ENCODE measurements around the gene CDKL1.

Gene CDKL1

GRCh38 chr14:50417853-50418252 lies 21.2 kb upstream of the CDKL1 start (continued):
- TF ChIP-seq ZNF239 (tag by site-specific recombination; IDR thresholded peaks at IDR 0.05) (no peak), YY2 (tag by site-specific recombination; IDR thresholded peaks at IDR 0.05) (no peak), ZNF518A (tag by site-specific recombination; conservative IDR thresholded peaks at IDR 0.05; ENCODE audit: low read depth) (no peak)

DNA sequence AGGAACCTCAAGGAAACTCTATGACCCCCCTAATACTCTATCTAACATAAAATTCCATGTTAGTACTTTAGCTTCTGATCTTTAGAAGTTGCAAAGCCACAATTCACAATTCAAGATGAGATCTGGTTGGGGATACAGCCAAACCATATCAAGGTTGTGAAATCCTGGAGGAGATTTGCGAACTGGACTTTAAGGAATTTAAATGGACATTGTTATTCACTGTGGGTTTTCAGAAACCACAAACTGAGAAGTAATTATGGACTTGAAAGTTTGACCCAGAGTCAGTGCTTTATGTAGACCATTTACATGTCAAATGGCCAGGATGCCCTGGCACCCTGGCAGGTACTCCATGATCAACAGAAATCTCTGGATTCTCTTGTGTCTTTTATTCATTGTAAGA lies 14.2 kb upstream of the CDKL1 start:
- no peak overlapping the region for H3K27ac ChIP-seq (ENCODE audit: extremely low read depth, low read depth, low read length)
- no peaks in the 10 kb centered on the region for H3K9me3 ChIP-seq (ENCODE audit: control insufficient read depth, insufficient read depth, low read depth, low read length)
- no peak overlapping the region for H3K4me3 ChIP-seq (ENCODE audit: low read depth, low read length)
- TF ChIP-seq HIC1 (tag by site-specific recombination; IDR thresholded peaks at IDR 0.05) (no peak), IKZF3 (tag by site-specific recombination; IDR thresholded peaks at IDR 0.05) (no peak), ZSCAN4 (tag by site-specific recombination; IDR thresholded peaks at IDR 0.05) (no peak), HOXC10 (CRISPR knock-in tag; IDR thresholded peaks at IDR 0.05) (no peak), KLF7 (tag by site-specific recombination; IDR thresholded peaks at IDR 0.05; ENCODE audit: borderline replicate concordance) (no peak), GFI1B (tag by site-specific recombination; IDR thresholded peaks at IDR 0.05) (no peak), PRDM4 (tag by site-specific recombination; IDR thresholded peaks at IDR 0.05) (no peak), ZBTB21 (tag by site-specific recombination; IDR thresholded peaks at IDR 0.05) (no peak), ZBTB20 (tag by site-specific recombination; IDR thresholded peaks at IDR 0.05) (no peak), KLF8 (tag by site-specific recombination; IDR thresholded peaks at IDR 0.05) (no peak), ZNF169 (tag by site-specific recombination; IDR thresholded peaks at IDR 0.05) (no peak), YY1 (tag by site-specific recombination; IDR thresholded peaks at IDR 0.05) (no peak), ZNF2 (tag by site-specific recombination; IDR thresholded peaks at IDR 0.05) (no peak), SP7 (tag by site-specific recombination; IDR thresholded peaks at IDR 0.05) (no peak)
- TF ChIP-seq, protein P1, sequence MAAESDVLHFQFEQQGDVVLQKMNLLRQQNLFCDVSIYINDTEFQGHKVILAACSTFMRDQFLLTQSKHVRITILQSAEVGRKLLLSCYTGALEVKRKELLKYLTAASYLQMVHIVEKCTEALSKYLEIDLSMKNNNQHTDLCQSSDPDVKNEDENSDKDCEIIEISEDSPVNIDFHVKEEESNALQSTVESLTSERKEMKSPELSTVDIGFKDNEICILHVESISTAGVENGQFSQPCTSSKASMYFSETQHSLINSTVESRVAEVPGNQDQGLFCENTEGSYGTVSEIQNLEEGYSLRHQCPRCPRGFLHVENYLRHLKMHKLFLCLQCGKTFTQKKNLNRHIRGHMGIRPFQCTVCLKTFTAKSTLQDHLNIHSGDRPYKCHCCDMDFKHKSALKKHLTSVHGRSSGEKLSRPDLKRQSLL (tag by site-specific recombination; IDR thresholded peaks at IDR 0.05), result no peak
- TF ChIP-seq, protein P2, sequence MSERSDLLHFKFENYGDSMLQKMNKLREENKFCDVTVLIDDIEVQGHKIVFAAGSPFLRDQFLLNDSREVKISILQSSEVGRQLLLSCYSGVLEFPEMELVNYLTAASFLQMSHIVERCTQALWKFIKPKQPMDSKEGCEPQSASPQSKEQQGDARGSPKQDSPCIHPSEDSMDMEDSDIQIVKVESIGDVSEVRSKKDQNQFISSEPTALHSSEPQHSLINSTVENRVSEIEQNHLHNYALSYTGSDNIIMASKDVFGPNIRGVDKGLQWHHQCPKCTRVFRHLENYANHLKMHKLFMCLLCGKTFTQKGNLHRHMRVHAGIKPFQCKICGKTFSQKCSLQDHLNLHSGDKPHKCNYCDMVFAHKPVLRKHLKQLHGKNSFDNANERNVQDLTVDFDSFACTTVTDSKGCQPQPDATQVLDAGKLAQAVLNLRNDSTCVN (tag by site-specific recombination; optimal IDR thresholded peaks at IDR 0.05), result no peak
- no peaks in the 10 kb centered on the region; a peak in 1 of 3 replicates for H3K36me3 ChIP-seq (ENCODE audit: control insufficient read depth in 2 of 2, insufficient read depth in 1 of 2, low read length in 2 of 2)
- ChIA-PET POLR2A (no interaction called here), CTCF (no interaction called here)
- no peaks in the 10 kb centered on the region for H3K4me1 ChIP-seq (ENCODE audit: control insufficient read depth, insufficient read depth, low read length)

All from HEK293 (cell line).